Osteoblast (primary cell): Measurements from ENCODE around the gene MYOM3. TPM values are rescaled to one million over a fixed set of nuclear protein-coding genes. Genes with fewer than 3 reads are reported as not detected.

ENCODE experiments used
- DNase-seq: peaks from one replicate; pipeline ENCODE4 v3.0.0; 2011; ENCODE audit warnings: low spot score, mixed read lengths; ENCODE audit not compliant: insufficient read length; ENCODE audit errors: missing footprints
- H2AFZ ChIP-seq: 2 replicates; pipeline ENCODE4 v1.6.0; 2011; ENCODE audit warnings: mild to moderate bottlenecking, low read length
- H3K27ac ChIP-seq: 2 replicates; pipeline ENCODE4 v1.5.1; 2011; ENCODE audit warnings: mild to moderate bottlenecking, low read depth, low read length, moderate library complexity
- H3K27me3 ChIP-seq: 2 replicates; pipeline ENCODE4 v1.6.0; 2012; ENCODE audit warnings: mild to moderate bottlenecking, control low read depth, inconsistent platforms, low read length, moderate library complexity; ENCODE audit not compliant: insufficient read depth
- H3K36me3 ChIP-seq: 2 replicates; pipeline ENCODE4 v1.5.1; 2011; ENCODE audit warnings: mild to moderate bottlenecking, low read length, control low read depth, moderate library complexity; ENCODE audit not compliant: insufficient read depth
- H3K4me1 ChIP-seq: 2 replicates; pipeline ENCODE4 v1.5.1; 2011; ENCODE audit warnings: mild to moderate bottlenecking, low read length, control low read depth, moderate library complexity; ENCODE audit not compliant: insufficient read depth
- H3K4me2 ChIP-seq: 2 replicates; pipeline ENCODE4 v1.6.0; 2011; ENCODE audit warnings: mild to moderate bottlenecking, low read length; ENCODE audit not compliant: insufficient read depth
- H3K4me3 ChIP-seq: fragments of 200-600 bp; sonication (generic); 3 replicates; pipeline ENCODE4 v1.5.1; 2012; ENCODE audit warnings: mild to moderate bottlenecking, low read length, inconsistent platforms; ENCODE audit not compliant: insufficient read depth
- H3K79me2 ChIP-seq: 2 replicates; pipeline ENCODE4 v1.6.0; 2012; ENCODE audit warnings: mild to moderate bottlenecking, low read length, control low read depth, inconsistent platforms; ENCODE audit not compliant: insufficient read depth
- H3K9me3 ChIP-seq: 2 replicates; pipeline ENCODE4 v1.5.1; 2011; ENCODE audit warnings: low read depth, low read length, control low read depth
- H4K20me1 ChIP-seq: 2 replicates; pipeline ENCODE4 v1.6.0; 2012; ENCODE audit warnings: mild to moderate bottlenecking, low read length, control low read depth; ENCODE audit not compliant: insufficient read depth
- CTCF ChIP-seq: IDR thresholded peaks from 2 replicates; pipeline ENCODE4 v1.5.1; 2011; ENCODE audit warnings: mild to moderate bottlenecking, low read depth, low read length, moderate library complexity; ENCODE audit errors: extremely low read depth
- total RNA-seq: library from RNA; depleted of rRNA; stranded (reverse); fragments of >200 nt; gene quantifications from 2 replicates; pipeline ENCODE4 v1.2.3, GENCODE V29; 2012

The MYOM3 gene
- total RNA-seq: under 0.01 TPM in 1 of 2 replicates, not detected in the other

DNA sequence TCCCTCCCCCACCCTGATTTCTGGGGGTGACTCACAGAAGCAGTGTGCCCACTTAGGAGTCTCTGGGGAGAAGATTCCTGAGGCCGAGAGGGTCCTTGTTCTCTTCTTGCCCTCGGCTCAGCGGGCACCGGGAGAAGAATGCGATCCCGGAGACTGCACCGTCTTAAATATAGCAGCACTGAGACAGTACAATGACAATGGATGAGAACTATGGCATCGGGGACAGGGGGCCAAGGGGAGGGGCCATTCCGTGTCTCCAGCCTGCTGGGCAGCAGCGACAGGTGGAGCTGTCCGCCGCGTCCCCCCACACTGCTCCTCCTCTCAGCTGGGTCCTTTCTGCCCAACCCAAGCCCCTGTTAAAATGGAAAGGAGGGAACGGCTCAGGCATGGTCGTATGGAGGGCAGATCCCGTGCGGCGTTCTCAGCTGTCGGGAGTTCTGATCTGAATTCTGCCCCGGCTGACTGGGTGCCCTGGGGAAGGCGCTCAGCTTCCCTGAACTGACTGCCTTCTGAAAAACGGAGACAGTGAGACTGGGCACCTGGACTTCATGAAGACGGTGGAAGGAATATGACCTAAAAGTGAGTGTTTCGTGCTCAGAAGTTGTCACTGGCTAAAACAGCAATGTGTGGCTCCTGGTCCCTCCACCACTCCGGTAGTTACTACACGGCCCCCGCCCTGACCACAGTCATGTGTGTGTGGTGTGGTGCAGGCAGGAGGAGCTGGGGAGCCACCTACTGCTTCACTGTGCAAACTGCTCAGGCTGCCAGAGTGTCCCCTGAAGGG is at the start of gene MYOM3:
Gene MYOM3 (minus strand): TSS at position 140 of the 784 bp plus-strand sequence. CDS start 3,499 bp downstream, outside the sequence.
- Histone ChIP-seq H3K27ac (no peak within 1 kb of the TSS), H3K4me1 (peaks cover 23% of the 10 kb centered on the region), H3K4me3 (peak within 1 kb of the TSS; percentile 70), H3K27me3 (peaks cover 22% of the 10 kb centered on the region), H3K4me2 (peak within 1 kb of the TSS; percentile 97), H4K20me1 (no peaks in the 10 kb centered on the region), H3K36me3 (no peaks in the 10 kb centered on the region), H3K9me3 (no peaks in the 10 kb centered on the region), H3K79me2 (no peaks in the 10 kb centered on the region), H2AFZ (peak within 1 kb of the TSS; percentile 90)
- DNase-seq: peak; percentile 95
- peak; percentile 65 for TF ChIP-seq CTCF

- H3K79me2 ChIP-seq: no peaks in the 10 kb centered on the region
- H3K9me3 ChIP-seq: no peaks in the 10 kb centered on the region
- no peak overlapping the region for H3K27ac ChIP-seq
- H4K20me1 ChIP-seq: no peaks in the 10 kb centered on the region
- no peaks in the 10 kb centered on the region for H3K4me1 ChIP-seq
- no peaks in the 10 kb centered on the region for H3K36me3 ChIP-seq
- H3K4me2 ChIP-seq: no peak overlapping the region
- no peak for DNase-seq
- TF ChIP-seq CTCF: no peak
- peaks cover 28% of the 10 kb centered on the region for H3K27me3 ChIP-seq
- H3K4me3 ChIP-seq: no peak overlapping the region
- H2AFZ ChIP-seq: no peak overlapping the region
Observed at GRCh38 chr1:24161270-24161669, 49.3 kb upstream of the MYOM3 start.

DNA sequence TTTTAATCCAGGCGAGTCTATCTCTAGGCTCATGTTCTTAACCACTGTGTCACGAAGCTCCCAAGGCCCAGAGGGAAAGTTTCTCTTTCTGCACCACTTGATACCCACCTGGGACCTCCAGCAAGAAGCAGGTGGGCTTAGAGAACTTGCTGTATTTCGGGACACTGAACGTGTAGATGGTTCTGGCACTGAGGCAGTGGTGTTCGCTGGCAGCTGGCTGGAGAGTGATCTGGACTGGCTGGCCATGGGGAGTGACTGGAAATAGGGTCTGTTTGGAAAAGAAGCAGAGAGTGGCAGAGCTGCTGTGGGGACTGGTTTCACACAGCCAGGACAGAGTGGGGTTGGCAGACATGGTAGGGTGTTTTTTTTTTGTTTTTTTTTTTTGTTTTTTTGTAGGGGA is 47.4 kb upstream of the MYOM3 start:
- TF ChIP-seq CTCF: no peak
- H3K79me2 ChIP-seq: no peaks in the 10 kb centered on the region
- no peak for DNase-seq
- H2AFZ ChIP-seq: no peak overlapping the region
- H4K20me1 ChIP-seq: no peaks in the 10 kb centered on the region
- no peak overlapping the region for H3K4me2 ChIP-seq
- H3K27ac ChIP-seq: no peak overlapping the region
- no peak overlapping the region for H3K4me3 ChIP-seq
- no peaks in the 10 kb centered on the region for H3K4me1 ChIP-seq
- no peaks in the 10 kb centered on the region for H3K9me3 ChIP-seq
- peaks cover 29% of the 10 kb centered on the region for H3K27me3 ChIP-seq
- no peaks in the 10 kb centered on the region for H3K36me3 ChIP-seq

- H3K27me3 ChIP-seq: peaks cover 22% of the 10 kb centered on the region
- no peak for DNase-seq
- H3K4me2 ChIP-seq: no peak overlapping the region
- H3K79me2 ChIP-seq: no peaks in the 10 kb centered on the region
- H3K4me1 ChIP-seq: no peaks in the 10 kb centered on the region
- H2AFZ ChIP-seq: no peak overlapping the region
- no peaks in the 10 kb centered on the region for H4K20me1 ChIP-seq
- TF ChIP-seq CTCF: peak; percentile 53
- H3K9me3 ChIP-seq: no peaks in the 10 kb centered on the region
- H3K27ac ChIP-seq: no peak overlapping the region
- H3K36me3 ChIP-seq: no peaks in the 10 kb centered on the region
- H3K4me3 ChIP-seq: no peak overlapping the region
Observed at GRCh38 chr1:24157918-24158481, 46.1 kb upstream of the MYOM3 start.
